Trophoblast cell (in vitro differentiated cells and primary cell): ENCODE measurements around the gene TOX2.

Experiments used
- DNase-seq, 2 donors: peaks; one replicate each; pipeline ENCODE4 v3.0.0-alpha.2; 2016
- H2AFZ ChIP-seq: 2 replicates; pipeline ENCODE4 v1.6.1; 2013; ENCODE audit warnings: low read length, moderate library complexity, mild to moderate bottlenecking; ENCODE audit not compliant: insufficient read depth, poor library complexity
- H2AK5ac ChIP-seq: 2 replicates; pipeline ENCODE4 v1.6.1; 2013; ENCODE audit warnings: mild to moderate bottlenecking, low read length
- H2BK120ac ChIP-seq: 2 replicates; pipeline ENCODE4 v1.6.1; 2013; ENCODE audit warnings: low read length, mild to moderate bottlenecking, moderate library complexity; ENCODE audit not compliant: insufficient read depth, poor library complexity
- H2BK12ac ChIP-seq: 2 replicates; pipeline ENCODE4 v1.6.1; 2013; ENCODE audit warnings: mild to moderate bottlenecking, low read length, moderate library complexity
- H2BK5ac ChIP-seq: 2 replicates; pipeline ENCODE4 v1.6.1; 2013; ENCODE audit warnings: low read length, low read depth, moderate library complexity, mild to moderate bottlenecking; ENCODE audit not compliant: poor library complexity
- H3K14ac ChIP-seq: 2 replicates; pipeline ENCODE4 v1.6.1; 2013; ENCODE audit warnings: mild to moderate bottlenecking, low read length
- H3K18ac ChIP-seq: 2 replicates; pipeline ENCODE4 v1.6.1; 2013; ENCODE audit warnings: mild to moderate bottlenecking, low read length
- H3K23ac ChIP-seq: 2 replicates; pipeline ENCODE4 v1.6.1; 2013; ENCODE audit warnings: low read length
- H3K27ac ChIP-seq: 2 replicates; pipeline ENCODE4 v1.5.1; 2013; ENCODE audit warnings: low read depth, mild to moderate bottlenecking, inconsistent platforms, low read length, moderate library complexity
- H3K27me3 ChIP-seq: 2 replicates; pipeline ENCODE4 v1.6.1; 2013; ENCODE audit warnings: inconsistent platforms, mild to moderate bottlenecking, low read length, moderate library complexity; ENCODE audit not compliant: insufficient read depth
- H3K36me3 ChIP-seq, 2 experiments: 1 replicate in 1 of 2; 2 replicates in 1 of 2; pipeline ENCODE4 v1.6.1; 2013; ENCODE audit warnings: low read length in 2 of 2, mild to moderate bottlenecking in 2 of 2, moderate library complexity in 1 of 2; ENCODE audit not compliant: insufficient read depth in 2 of 2, control insufficient read depth in 1 of 2
- H3K4ac ChIP-seq: 2 replicates; pipeline ENCODE4 v1.6.1; 2013; ENCODE audit warnings: low read depth, mild to moderate bottlenecking, low read length, moderate library complexity
- H3K4me1 ChIP-seq, 2 experiments: 1 replicate in 1 of 2; 2 replicates in 1 of 2; pipeline ENCODE4 v1.6.1; 2013; ENCODE audit warnings: low read length in 2 of 2, mild to moderate bottlenecking in 2 of 2, moderate library complexity in 1 of 2; ENCODE audit not compliant: insufficient read depth in 2 of 2, control insufficient read depth in 1 of 2
- H3K4me2 ChIP-seq: 2 replicates; pipeline ENCODE4 v1.6.1; 2013; ENCODE audit warnings: inconsistent platforms, mild to moderate bottlenecking, low read length, moderate library complexity
- H3K4me3 ChIP-seq: 2 replicates; pipeline ENCODE4 v1.5.1; 2013; ENCODE audit warnings: mild to moderate bottlenecking, low read depth, low read length, inconsistent platforms
- H3K79me1 ChIP-seq: one replicate; pipeline ENCODE4 v1.6.1; 2013; ENCODE audit warnings: low read length
- H3K79me2 ChIP-seq: 2 replicates; pipeline ENCODE4 v1.6.1; 2013; ENCODE audit warnings: low read length, mild to moderate bottlenecking; ENCODE audit not compliant: control insufficient read depth, insufficient read depth, poor library complexity
- H3K9ac ChIP-seq: 2 replicates; pipeline ENCODE4 v1.6.1; 2013; ENCODE audit warnings: mild to moderate bottlenecking, low read length
- H3K9me3 ChIP-seq: 2 replicates; pipeline ENCODE4 v1.6.1; 2013; ENCODE audit warnings: low read depth, mild to moderate bottlenecking, control low read depth, inconsistent platforms, low read length; ENCODE audit not compliant: insufficient read depth
- H4K12ac ChIP-seq: 2 replicates; pipeline ENCODE4 v1.6.1; 2013; ENCODE audit warnings: low read depth, mild to moderate bottlenecking, low read length, moderate library complexity
- H4K8ac ChIP-seq: 2 replicates; pipeline ENCODE4 v1.6.1; 2013; ENCODE audit warnings: low read depth, mild to moderate bottlenecking, low read length, moderate library complexity
- H4K91ac ChIP-seq: one replicate; pipeline ENCODE4 v1.6.1; 2013; ENCODE audit warnings: low read depth, mild to moderate bottlenecking, low read length, moderate library complexity
- WGBS: extraction: QIAGEN DNeasy Blood & Tissue Kit; methylation state at CpG from one replicate; pipeline ENCODE4 v1.1.7; 2013; ENCODE audit warnings: missing lambda C conversion rate; ENCODE audit not compliant: insufficient read length, insufficient coverage; ENCODE audit errors: extremely low coverage; 5-methylcytosine and 5-hydroxymethylcytosine counted together

Gene TOX2

DNA sequence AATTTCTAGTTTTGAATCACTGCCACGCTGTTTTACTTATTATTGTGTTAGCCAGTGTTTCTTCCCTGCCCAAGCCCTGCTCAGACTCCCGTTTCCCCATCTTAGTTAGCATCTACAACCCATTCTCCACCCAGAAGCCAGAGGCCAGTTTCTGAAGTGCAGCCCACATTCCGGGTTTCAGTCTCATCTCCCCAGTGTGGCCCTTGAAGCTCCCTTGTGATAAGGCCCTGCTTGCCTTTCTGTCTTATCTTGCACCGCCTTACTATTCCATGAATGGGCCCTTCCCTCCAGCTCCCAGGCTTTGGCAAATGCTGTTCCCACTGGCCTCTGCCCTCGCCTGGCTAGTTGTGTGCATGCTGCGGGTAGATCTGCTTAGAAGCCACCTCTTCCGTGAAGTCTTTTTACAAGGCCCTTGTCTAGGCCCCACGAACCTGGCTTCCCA, 41.1 kb downstream of the TOX2 start:
- no peak overlapping the region for H4K12ac ChIP-seq
- no peaks in the 10 kb centered on the region for H3K79me1 ChIP-seq
- no peak overlapping the region for H2AFZ ChIP-seq
- no peaks in the 10 kb centered on the region for H3K9me3 ChIP-seq
- H3K4me1 ChIP-seq, result no peaks in the 10 kb centered on the region
- H3K14ac ChIP-seq, result no peak overlapping the region
- no peak overlapping the region for H2BK120ac ChIP-seq
- no peak overlapping the region for H3K4me3 ChIP-seq
- no CpG with 5 or more reads among the region's 8 CpGs for WGBS
- H3K36me3 ChIP-seq, result no peaks in the 10 kb centered on the region
- H3K79me2 ChIP-seq, result no peaks in the 10 kb centered on the region
- DNase-seq, result no peak
- H3K27ac ChIP-seq, result no peak overlapping the region
- no peak overlapping the region for H3K18ac ChIP-seq
- H3K9ac ChIP-seq, result no peak overlapping the region
- H2BK5ac ChIP-seq, result no peak overlapping the region
- no peak overlapping the region for H3K23ac ChIP-seq
- no peaks in the 10 kb centered on the region for H3K27me3 ChIP-seq
- no peak overlapping the region for H3K4me2 ChIP-seq
- H2BK12ac ChIP-seq, result no peak overlapping the region
- H3K4ac ChIP-seq, result no peak overlapping the region
- H2AK5ac ChIP-seq, result no peak overlapping the region
- H4K91ac ChIP-seq, result no peak overlapping the region
- H4K8ac ChIP-seq, result no peak overlapping the region

- Histone ChIP-seq H3K79me1 (no peaks in the 10 kb centered on the region), H4K8ac (no peak overlapping the region), H3K23ac (no peak overlapping the region), H2AFZ (no peak overlapping the region), H3K4me1 (peaks cover 2% of the 10 kb centered on the region in 2 experiments), H3K27ac (no peak overlapping the region), H3K9ac (no peak overlapping the region), H3K4ac (no peak overlapping the region), H3K4me2 (no peak overlapping the region), H3K4me3 (no peak overlapping the region), H3K14ac (no peak overlapping the region), H3K36me3 (no peaks in the 10 kb centered on the region), H4K12ac (no peak overlapping the region), H2AK5ac (no peak overlapping the region), H3K27me3 (no peaks in the 10 kb centered on the region), H3K9me3 (no peaks in the 10 kb centered on the region), H4K91ac (no peak overlapping the region), H3K18ac (no peak overlapping the region), H3K79me2 (no peaks in the 10 kb centered on the region), H2BK5ac (no peak overlapping the region), H2BK120ac (no peak overlapping the region), H2BK12ac (no peak overlapping the region)
- DNase-seq, result no peak
- no CpG with 5 or more reads among the region's 3 CpGs for WGBS
These were observed 42.7 kb downstream of the TOX2 start for GRCh38 chr20:43957392-43957791.

DNA sequence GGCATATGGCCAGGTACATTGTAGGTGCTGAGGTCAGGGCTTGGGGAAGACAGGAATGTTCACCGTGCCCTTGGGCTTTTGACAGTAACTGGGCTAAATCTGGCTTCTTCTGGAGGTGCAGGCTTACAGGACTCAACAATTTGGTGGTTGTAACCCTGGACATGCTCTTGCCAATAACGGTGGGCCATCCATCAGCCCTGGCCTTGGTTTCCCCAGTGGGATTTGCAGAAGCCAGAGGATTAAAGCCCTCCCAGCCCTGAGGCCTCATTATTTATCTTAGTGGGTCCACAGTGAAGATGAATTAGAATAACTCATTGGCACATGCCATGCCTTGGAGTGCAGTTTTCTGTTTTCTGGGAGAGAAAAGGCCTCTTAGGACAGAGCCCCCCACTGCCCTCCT, 44.0 kb downstream of the TOX2 start:
- Histone ChIP-seq H3K18ac (no peak overlapping the region), H3K14ac (no peak overlapping the region), H2BK5ac (no peak overlapping the region), H2BK12ac (no peak overlapping the region), H3K79me2 (no peaks in the 10 kb centered on the region), H3K4me1 (peaks cover 2 to 6% of the 10 kb centered on the region in 2 experiments), H3K27me3 (no peaks in the 10 kb centered on the region), H2BK120ac (no peak overlapping the region), H4K12ac (no peak overlapping the region), H3K9me3 (no peaks in the 10 kb centered on the region), H3K4ac (no peak overlapping the region), H4K91ac (no peak overlapping the region), H3K4me3 (no peak overlapping the region), H3K9ac (no peak overlapping the region), H3K36me3 (no peaks in the 10 kb centered on the region), H4K8ac (no peak overlapping the region), H2AK5ac (no peak overlapping the region), H3K79me1 (no peaks in the 10 kb centered on the region), H3K23ac (no peak overlapping the region), H3K4me2 (no peak overlapping the region), H2AFZ (no peak overlapping the region), H3K27ac (no peak overlapping the region)
- DNase-seq, result no peak
- WGBS, result no CpG with 5 or more reads among the region's 2 CpGs

DNA sequence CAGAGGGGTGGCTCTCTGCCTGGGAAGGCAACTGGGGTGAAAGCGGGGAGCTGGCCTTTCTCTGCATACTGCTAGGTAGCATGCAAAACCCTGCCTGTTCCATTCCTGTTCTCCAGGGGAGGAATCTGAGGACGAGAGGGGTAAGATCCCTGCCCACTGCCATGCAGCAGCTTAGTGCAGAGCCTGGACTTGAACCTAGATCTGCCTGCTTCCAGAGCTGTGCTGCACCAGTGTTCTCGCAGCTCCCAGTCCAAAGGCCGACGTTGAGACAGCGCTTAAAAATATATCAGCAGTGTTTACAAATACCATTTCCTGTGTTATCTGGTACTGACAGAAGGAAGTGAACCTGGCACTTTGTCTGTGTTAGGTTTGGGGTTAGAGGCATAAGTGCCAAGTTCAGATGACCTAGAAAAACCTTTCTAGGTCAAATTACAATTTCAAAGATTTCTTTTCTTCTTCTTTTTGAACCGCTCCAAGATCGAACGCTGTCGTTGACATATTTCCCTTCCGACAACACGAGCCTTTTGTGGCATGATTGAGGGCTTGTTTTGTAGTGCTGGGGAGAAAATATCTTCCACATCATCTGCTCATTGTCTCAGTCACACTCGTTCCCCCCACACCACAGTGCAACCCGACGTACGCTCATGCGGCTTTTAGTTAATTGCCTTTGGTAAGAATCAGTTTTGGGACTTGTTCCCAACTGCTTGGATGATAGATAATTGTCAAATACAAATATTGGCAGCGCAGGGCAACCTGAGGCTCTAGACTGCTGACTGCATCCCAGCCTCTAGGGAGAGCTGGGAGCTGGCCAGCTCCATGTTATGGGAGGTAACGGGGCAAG, 44.6 kb downstream of the TOX2 start:
- H3K27ac ChIP-seq, result no peak overlapping the region
- H3K14ac ChIP-seq, result no peak overlapping the region
- H2BK5ac ChIP-seq, result no peak overlapping the region
- H4K8ac ChIP-seq, result no peak overlapping the region
- H3K18ac ChIP-seq, result no peak overlapping the region
- no peak overlapping the region for H3K4me2 ChIP-seq
- no CpG with 5 or more reads among the region's 19 CpGs for WGBS
- no peaks in the 10 kb centered on the region for H3K9me3 ChIP-seq
- no peak overlapping the region for H3K4me3 ChIP-seq
- no peak overlapping the region for H2AFZ ChIP-seq
- H3K23ac ChIP-seq, result no peak overlapping the region
- no peaks in the 10 kb centered on the region for H3K79me1 ChIP-seq
- no peak overlapping the region for H2BK12ac ChIP-seq
- peaks cover 2 to 6% of the 10 kb centered on the region in 2 experiments for H3K4me1 ChIP-seq
- H4K91ac ChIP-seq, result no peak overlapping the region
- no peaks in the 10 kb centered on the region for H3K27me3 ChIP-seq
- H4K12ac ChIP-seq, result no peak overlapping the region
- no peak for DNase-seq
- no peaks in the 10 kb centered on the region for H3K36me3 ChIP-seq
- H2BK120ac ChIP-seq, result no peak overlapping the region
- no peak overlapping the region for H3K9ac ChIP-seq
- no peaks in the 10 kb centered on the region for H3K79me2 ChIP-seq
- no peak overlapping the region for H2AK5ac ChIP-seq
- H3K4ac ChIP-seq, result no peak overlapping the region
